ENCODE measurements around the gene C4orf50.

DNA sequence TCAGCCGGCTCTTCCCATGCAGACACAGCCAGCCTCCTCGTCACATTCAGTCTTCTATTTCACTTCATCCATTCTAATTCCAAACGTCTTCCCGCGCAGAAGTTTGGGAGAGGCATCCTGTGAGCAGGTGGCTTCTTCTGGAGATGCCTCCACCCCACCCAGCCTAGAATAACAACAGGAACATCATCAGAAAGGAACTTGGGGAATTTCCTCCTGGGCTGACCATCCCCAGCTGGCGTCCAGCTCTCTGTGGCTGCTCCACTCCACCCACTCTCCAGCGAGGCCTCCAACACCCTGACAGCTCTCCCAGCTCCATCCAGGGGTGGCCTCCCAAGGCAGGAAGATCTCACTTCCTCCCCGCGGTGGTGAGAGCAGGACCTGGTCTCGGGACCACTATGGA is 5.5 kb upstream of the C4orf50 start:
- TF ChIP-seq POLR2A (IDR thresholded peaks at IDR 0.05; ENCODE audit: low read length) (no peak), GATA1 (IDR thresholded peaks at IDR 0.05; ENCODE audit: low read depth, low read length) (no peak)

All from erythroblast (primary cell).